DOHH2 (cell line): ENCODE measurements around the gene SPIN1.

ENCODE experiments used
- CTCF ChIP-seq: fragments of 200-600 bp; sonication (generic); IDR thresholded peaks from one replicate; pipeline ENCODE4 v1.5.1; 2014; ENCODE audit warnings: antibody characterized with exemption, mild to moderate bottlenecking, low read depth, low read length; ENCODE audit not compliant: poor library complexity, severe bottlenecking
- EZH2phosphoT487 ChIP-seq: fragments of 200-600 bp; sonication (generic); IDR thresholded peaks from 2 replicates; pipeline ENCODE4 v1.6.1; 2017; ENCODE audit warnings: borderline replicate concordance, mild to moderate bottlenecking, antibody characterized with exemption, low read length, moderate library complexity, mixed read lengths

DNA sequence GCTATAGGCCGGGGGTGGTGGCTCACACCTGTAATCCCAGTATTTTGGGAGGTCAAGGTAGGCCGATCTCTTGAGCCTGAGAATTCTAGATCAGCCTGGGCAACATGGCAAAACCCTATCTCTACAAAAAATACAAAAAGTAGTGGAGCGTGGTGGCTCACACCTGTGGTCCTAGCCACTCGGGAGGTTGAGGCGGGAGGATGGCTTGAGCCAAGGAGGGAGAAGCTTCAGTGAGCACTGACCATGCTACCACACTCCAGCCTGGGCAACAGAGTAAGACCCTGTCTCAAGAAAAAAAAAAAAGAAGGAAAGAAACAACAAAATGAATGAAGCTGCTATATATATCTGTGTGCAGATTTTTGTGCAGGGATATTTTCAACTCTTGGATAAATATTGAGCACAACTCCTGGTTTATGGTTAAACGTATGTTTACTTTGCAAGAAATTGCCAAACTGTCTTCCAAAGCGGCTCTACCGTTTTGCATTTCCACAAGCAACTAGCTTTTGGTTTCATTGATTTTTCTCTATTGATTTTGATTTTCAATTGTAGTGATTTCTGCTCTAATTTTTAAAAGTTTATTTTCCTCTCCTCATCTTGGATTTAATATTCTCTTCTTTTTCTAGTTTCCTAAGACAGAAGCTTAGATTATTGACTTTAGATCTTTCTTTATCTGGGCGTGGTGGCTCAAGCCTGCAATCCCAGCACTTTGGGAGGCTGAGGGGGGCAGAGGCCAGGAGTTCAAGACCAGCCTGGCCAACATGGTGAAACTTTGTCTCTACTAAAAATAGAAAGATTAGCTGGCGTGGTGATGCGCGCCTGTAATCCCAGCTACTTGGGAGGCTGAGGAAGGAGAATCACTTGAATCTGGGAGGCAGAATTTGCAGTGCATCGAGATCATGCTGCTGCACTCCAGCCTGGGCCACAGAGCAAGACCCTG is 49.2 kb downstream of the SPIN1 start:
- TF ChIP-seq CTCF (no peak), EZH2phosphoT487 (no peak)
